Measurements from ENCODE around the gene AGT. TPM values are rescaled to one million over a fixed set of nuclear protein-coding genes. Genes with fewer than 3 reads are reported as not detected.

Gene AGT
- polyA plus RNA-seq, 4 donors = 0.81 to 357 (median 2.7) TPM

DNA sequence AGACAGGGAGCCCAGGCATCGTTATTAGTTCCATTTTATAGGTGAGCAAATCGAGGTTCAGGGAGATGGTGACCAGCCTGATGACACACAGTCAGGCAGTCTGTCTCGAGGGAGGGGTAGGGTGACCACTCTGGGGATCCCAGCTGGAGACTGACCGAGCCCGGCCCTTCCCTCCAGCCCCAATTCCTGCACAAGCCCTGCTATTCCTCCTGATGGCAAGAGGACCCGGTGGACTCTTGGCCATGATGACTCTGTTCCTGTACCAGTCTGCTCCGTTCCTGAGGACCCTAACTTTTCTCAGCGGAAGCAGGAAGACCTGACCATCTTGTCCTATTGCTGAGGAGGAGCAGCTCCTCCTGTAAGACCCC lies 391 bp downstream of the AGT start:
- no peak for FAIRE-seq
- no peak for DNase-seq
- peaks cover 0 to 3% of the 10 kb centered on the region in 2 donors for H3K9me3 ChIP-seq (ENCODE audit: control insufficient read depth in 2 of 2, insufficient read depth in 1 of 2, low read depth in 1 of 2, low read length in 1 of 2)
- 76 to 81% (median 76%) methylated on average over 8 of the region's 8 CpGs for WGBS, 3 donors
- H3K27me3 ChIP-seq (ENCODE audit: control insufficient read depth in 3 of 3, insufficient read depth in 3 of 3, low read length in 3 of 3) = no peaks in the 10 kb centered on the region
- peak overlapping the region in 1 of 3 donors; percentile 49 for H3K4me3 ChIP-seq (ENCODE audit: low read depth in 1 of 3, low read length in 3 of 3)
- peak overlapping the region in 1 of 3 donors; percentile 84 for H3K27ac ChIP-seq (ENCODE audit: low read depth in 1 of 3, low read length in 2 of 3)
- H3K36me3 ChIP-seq (ENCODE audit: control insufficient read depth in 3 of 3, insufficient read depth in 2 of 3, low read depth in 1 of 3, low read length in 3 of 3) = peaks cover 0 to 27% (median 0%) of the 10 kb centered on the region in 3 donors
- H3K4me1 ChIP-seq (ENCODE audit: control insufficient read depth in 3 of 3, insufficient read depth in 2 of 3, low read depth in 1 of 3, low read length in 2 of 3) = peaks cover 0 to 40% (median 0%) of the 10 kb centered on the region in 3 donors

DNA sequence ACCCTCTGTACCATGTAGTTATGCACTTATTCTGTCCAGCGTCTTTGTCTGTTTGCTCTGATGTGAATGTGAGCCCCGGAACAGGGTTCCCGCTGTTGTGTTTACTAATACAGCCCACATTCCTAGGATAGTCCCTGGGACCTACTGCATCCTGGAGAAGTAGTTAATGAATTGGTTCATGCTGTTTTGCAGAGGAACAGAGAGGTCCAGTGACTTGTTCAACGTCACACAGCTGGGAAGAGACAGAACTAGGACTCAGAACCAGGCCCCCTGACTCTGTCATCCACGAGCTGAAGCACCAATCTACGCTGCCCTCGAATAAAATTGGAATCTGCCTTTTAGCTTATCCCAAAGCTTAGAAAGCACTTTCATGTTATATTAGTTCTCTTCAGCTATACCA lies 784 bp downstream of the AGT start:
- 81 to 86% (median 82%) methylated on average over 7 of the region's 7 CpGs for WGBS, 3 donors
- DNase-seq = no peak
- no peaks in the 10 kb centered on the region for H3K27me3 ChIP-seq (ENCODE audit: control insufficient read depth in 3 of 3, insufficient read depth in 3 of 3, low read length in 3 of 3)
- peak overlapping the region in 1 of 3 donors; percentile 84 for H3K27ac ChIP-seq (ENCODE audit: low read depth in 1 of 3, low read length in 2 of 3)
- H3K4me1 ChIP-seq (ENCODE audit: control insufficient read depth in 3 of 3, insufficient read depth in 2 of 3, low read depth in 1 of 3, low read length in 2 of 3) = peaks cover 0 to 42% (median 0%) of the 10 kb centered on the region in 3 donors
- peak overlapping the region in 1 of 3 donors; percentile 49 for H3K4me3 ChIP-seq (ENCODE audit: low read depth in 1 of 3, low read length in 3 of 3)
- H3K36me3 ChIP-seq (ENCODE audit: control insufficient read depth in 3 of 3, insufficient read depth in 2 of 3, low read depth in 1 of 3, low read length in 3 of 3) = peaks cover 0 to 28% (median 0%) of the 10 kb centered on the region in 3 donors
- H3K9me3 ChIP-seq (ENCODE audit: control insufficient read depth in 2 of 2, insufficient read depth in 1 of 2, low read depth in 1 of 2, low read length in 1 of 2) = peaks cover 0 to 3% of the 10 kb centered on the region in 2 donors
- no peak for FAIRE-seq

DNA sequence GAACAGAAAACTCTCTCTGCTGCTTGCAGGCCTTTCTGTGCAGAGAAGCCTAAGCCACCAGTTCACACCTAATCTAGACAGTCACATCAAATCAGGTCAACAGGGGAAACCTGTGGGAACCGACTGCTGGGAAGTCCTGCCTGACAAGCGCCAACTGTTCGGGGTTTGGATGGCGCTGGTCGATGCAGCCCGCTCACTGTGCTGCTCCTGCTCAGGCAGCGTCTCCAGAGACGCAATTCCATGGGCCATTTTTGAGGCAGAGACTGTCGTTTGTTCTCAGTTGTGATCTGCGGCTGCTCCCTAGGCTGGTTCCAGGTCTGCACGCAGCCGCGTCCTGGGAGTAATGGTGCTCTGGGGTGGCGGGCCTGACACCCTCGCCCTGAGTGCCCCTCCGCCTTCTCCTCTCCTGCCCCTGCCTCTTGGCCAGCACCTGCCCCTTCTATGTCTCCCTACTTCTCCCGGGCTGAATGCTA lies 1.4 kb downstream of the AGT start:
- H3K36me3 ChIP-seq (ENCODE audit: control insufficient read depth in 3 of 3, insufficient read depth in 2 of 3, low read depth in 1 of 3, low read length in 3 of 3) = peaks cover 0 to 34% (median 0%) of the 10 kb centered on the region in 3 donors
- 93 to 95% (median 94%) methylated on average over 17 of the region's 17 CpGs for WGBS, 3 donors
- no peak for FAIRE-seq
- peaks cover 0 to 2% (median 0%) of the 10 kb centered on the region in 3 donors for H3K27me3 ChIP-seq (ENCODE audit: control insufficient read depth in 3 of 3, insufficient read depth in 3 of 3, low read length in 3 of 3)
- H3K9me3 ChIP-seq (ENCODE audit: control insufficient read depth in 2 of 2, insufficient read depth in 1 of 2, low read depth in 1 of 2, low read length in 1 of 2) = peaks cover 0 to 3% of the 10 kb centered on the region in 2 donors
- no peak overlapping the region for H3K27ac ChIP-seq (ENCODE audit: low read depth in 1 of 3, low read length in 2 of 3)
- DNase-seq = no peak
- no peak overlapping the region for H3K4me3 ChIP-seq (ENCODE audit: low read depth in 1 of 3, low read length in 3 of 3)
- peaks cover 0 to 48% (median 0%) of the 10 kb centered on the region in 3 donors for H3K4me1 ChIP-seq (ENCODE audit: control insufficient read depth in 3 of 3, insufficient read depth in 2 of 3, low read depth in 1 of 3, low read length in 2 of 3)

DNA sequence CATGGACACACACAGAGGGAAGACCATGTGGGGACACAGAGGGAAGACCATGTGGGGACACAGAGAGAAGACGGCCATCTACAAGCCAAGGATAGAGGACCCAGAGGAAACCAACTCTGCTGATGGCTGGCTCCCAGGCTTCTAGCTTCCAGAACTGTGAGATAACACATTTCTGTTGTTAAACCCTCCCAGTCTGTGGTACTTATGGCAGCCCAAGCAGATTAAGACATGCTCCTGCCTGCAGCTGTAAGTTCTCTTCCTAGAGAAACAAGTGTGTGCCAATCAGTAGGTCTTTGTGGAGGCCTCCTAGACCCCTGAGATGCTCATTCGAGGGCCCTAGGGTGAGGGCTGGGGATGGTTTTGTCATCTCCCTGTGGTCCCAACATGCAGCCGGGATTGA lies 2.7 kb downstream of the AGT start:
- peaks cover 0 to 3% of the 10 kb centered on the region in 2 donors for H3K9me3 ChIP-seq (ENCODE audit: control insufficient read depth in 2 of 2, insufficient read depth in 1 of 2, low read depth in 1 of 2, low read length in 1 of 2)
- peaks cover 0 to 2% (median 0%) of the 10 kb centered on the region in 3 donors for H3K27me3 ChIP-seq (ENCODE audit: control insufficient read depth in 3 of 3, insufficient read depth in 3 of 3, low read length in 3 of 3)
- 81 to 95% (median 87%) methylated on average over 3 of the region's 3 CpGs for WGBS, 3 donors
- no peak for FAIRE-seq
- no peak overlapping the region for H3K4me3 ChIP-seq (ENCODE audit: low read depth in 1 of 3, low read length in 3 of 3)
- no peak for DNase-seq
- H3K27ac ChIP-seq (ENCODE audit: low read depth in 1 of 3, low read length in 2 of 3) = no peak overlapping the region
- H3K36me3 ChIP-seq (ENCODE audit: control insufficient read depth in 3 of 3, insufficient read depth in 2 of 3, low read depth in 1 of 3, low read length in 3 of 3) = peaks cover 0 to 45% (median 0%) of the 10 kb centered on the region in 3 donors
- H3K4me1 ChIP-seq (ENCODE audit: control insufficient read depth in 3 of 3, insufficient read depth in 2 of 3, low read depth in 1 of 3, low read length in 2 of 3) = peaks cover 0 to 55% (median 0%) of the 10 kb centered on the region in 3 donors

DNA sequence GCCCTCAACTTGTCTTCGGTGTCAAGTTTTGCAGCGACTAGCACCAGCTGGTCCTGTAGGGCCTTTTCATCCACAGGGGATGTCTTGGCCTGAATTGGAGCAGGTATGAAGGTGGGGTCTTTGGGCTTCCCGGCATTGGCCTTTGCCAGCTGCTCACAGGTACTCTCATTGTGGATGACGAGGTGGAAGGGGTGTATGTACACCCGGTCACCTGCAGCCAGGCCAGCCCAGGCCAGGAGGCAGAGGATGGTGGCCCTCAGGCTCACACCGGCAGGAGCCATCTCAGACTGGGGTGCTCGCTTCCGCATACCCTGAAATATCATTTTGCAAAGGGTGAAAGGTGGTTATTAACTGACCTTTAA lies 3.4 kb downstream of the AGT start:
- Histone ChIP-seq H3K4me1 (ENCODE audit: control insufficient read depth in 3 of 3, insufficient read depth in 2 of 3, low read depth in 1 of 3, low read length in 2 of 3) (peaks cover 0 to 55% (median 0%) of the 10 kb centered on the region in 3 donors), H3K27ac (ENCODE audit: low read depth in 1 of 3, low read length in 2 of 3) (no peak overlapping the region), H3K27me3 (ENCODE audit: control insufficient read depth in 3 of 3, insufficient read depth in 3 of 3, low read length in 3 of 3) (peaks cover 0 to 2% (median 0%) of the 10 kb centered on the region in 3 donors), H3K4me3 (ENCODE audit: low read depth in 1 of 3, low read length in 3 of 3) (no peak overlapping the region), H3K9me3 (ENCODE audit: control insufficient read depth in 2 of 2, insufficient read depth in 1 of 2, low read depth in 1 of 2, low read length in 1 of 2) (no peaks in the 10 kb centered on the region), H3K36me3 (ENCODE audit: control insufficient read depth in 3 of 3, insufficient read depth in 2 of 3, low read depth in 1 of 3, low read length in 3 of 3) (peaks cover 0 to 52% (median 0%) of the 10 kb centered on the region in 3 donors)
- WGBS, 3 donors = 91 to 94% (median 93%) methylated on average over 8 of the region's 8 CpGs
- FAIRE-seq (no peak), DNase-seq (no peak)

DNA sequence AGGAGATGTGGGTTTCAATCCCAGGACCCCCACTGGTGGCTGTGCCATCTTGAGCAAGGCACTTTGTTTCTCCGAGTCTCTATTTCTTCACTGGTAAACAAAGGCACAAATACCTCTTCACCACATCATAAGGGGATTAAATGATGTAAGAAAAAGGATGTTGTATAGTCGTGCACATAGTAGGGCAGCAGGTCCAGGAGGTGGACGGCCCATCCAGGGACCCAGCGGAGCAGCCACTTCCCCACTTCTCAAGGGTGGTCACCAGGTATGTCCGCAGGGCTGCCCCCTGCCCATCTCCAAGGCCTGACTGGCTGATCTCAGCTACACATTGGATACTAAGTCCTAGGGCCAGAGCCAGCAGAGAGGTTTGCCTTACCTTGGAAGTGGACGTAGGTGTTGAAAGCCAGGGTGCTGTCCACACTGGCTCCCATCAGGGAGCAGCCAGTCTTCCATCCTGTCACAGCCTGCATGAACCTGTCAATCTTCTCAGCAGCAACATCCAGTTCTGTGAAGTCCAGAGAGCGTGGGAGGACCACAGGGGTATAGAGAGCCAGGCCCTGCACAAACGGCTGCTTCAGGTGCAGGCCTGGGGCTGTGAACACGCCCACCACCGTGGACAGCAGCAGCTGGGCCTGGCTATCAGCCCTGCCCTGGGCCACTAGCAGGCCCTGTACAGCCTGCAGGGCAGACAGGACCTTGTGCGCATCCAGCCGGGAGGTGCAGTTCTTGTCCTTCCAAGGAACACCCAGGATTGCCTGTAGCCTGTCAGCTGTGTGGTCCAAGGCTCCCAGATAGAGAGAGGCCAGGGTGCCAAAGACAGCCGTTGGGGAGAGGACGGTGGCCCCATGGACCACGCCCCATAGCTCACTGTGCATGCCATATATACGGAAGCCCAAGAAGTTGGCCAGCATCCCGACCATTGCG lies 4.0 kb downstream of the AGT start:
- no peak for FAIRE-seq

DNA sequence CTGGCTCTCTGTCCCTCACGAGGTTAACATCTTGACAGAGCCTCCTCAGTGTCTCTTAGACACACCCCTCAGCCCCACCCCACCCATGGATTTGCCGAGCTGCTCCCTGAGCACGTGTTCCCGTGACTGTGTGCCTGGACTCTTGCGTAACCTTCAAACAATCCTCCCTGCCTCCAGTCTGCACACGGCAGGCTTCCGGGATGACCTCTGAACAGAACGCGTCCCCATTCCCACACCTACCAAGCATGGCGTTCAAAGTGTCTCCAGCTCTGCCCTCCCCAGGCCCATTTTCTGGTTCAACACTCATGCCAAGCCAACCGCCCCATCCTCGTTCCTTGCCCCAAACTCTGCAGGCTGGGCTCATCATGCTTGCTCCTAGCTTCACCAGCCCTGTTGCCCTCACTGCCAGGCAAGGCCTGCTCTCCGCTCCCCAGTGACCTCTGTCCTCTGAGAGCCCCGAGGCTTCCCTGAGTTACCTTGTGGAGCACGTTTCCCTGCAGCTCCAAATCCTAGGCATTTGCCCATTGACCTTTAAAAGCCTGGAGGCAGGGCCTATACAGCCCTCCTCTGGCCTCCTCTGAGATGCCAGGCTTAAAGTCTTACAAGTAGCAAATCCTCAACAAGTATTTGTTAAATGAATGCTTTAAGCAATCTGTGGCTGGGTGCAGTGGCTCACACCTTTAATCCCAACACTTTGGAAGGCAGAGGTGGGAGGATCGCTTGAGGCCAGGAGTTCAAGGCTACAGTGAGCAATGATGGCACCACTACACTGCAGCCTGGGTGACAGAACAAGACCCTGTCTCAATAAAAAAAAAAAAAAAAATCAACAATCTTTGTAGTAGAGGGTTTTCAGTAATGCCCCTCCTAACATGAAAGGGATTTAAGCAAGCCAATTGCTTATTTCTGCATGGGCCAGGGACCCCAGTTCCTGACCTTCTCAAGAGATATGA lies 5.0 kb downstream of the AGT start:
- DNase-seq = peak; percentile 97 to 98
- 24 to 60% (median 49%) methylated on average over 16 of the region's 16 CpGs for WGBS, 3 donors
- peak overlapping the region; percentile 56 to 84 (median 82) for H3K27ac ChIP-seq (ENCODE audit: low read depth in 1 of 3, low read length in 2 of 3)
- peaks cover 0 to 2% (median 0%) of the 10 kb centered on the region in 3 donors for H3K27me3 ChIP-seq (ENCODE audit: control insufficient read depth in 3 of 3, insufficient read depth in 3 of 3, low read length in 3 of 3)
- H3K9me3 ChIP-seq (ENCODE audit: control insufficient read depth in 2 of 2, insufficient read depth in 1 of 2, low read depth in 1 of 2, low read length in 1 of 2) = no peaks in the 10 kb centered on the region
- no peak for FAIRE-seq
- peaks cover 0 to 44% (median 0%) of the 10 kb centered on the region in 3 donors for H3K4me1 ChIP-seq (ENCODE audit: control insufficient read depth in 3 of 3, insufficient read depth in 2 of 3, low read depth in 1 of 3, low read length in 2 of 3)
- H3K4me3 ChIP-seq (ENCODE audit: low read depth in 1 of 3, low read length in 3 of 3) = no peak overlapping the region
- H3K36me3 ChIP-seq (ENCODE audit: control insufficient read depth in 3 of 3, insufficient read depth in 2 of 3, low read depth in 1 of 3, low read length in 3 of 3) = peaks cover 0 to 64% (median 0%) of the 10 kb centered on the region in 3 donors

More for the DNA sequence above, 4.0 kb downstream of the AGT start:
- H3K4me1 ChIP-seq (ENCODE audit: control insufficient read depth in 3 of 3, insufficient read depth in 2 of 3, low read depth in 1 of 3, low read length in 2 of 3) = peaks cover 0 to 52% (median 0%) of the 10 kb centered on the region in 3 donors
- H3K9me3 ChIP-seq (ENCODE audit: control insufficient read depth in 2 of 2, insufficient read depth in 1 of 2, low read depth in 1 of 2, low read length in 1 of 2) = no peaks in the 10 kb centered on the region
- 82 to 84% (median 83%) methylated on average over 17 to 18 of the region's 18 CpGs for WGBS, 3 donors
- H3K4me3 ChIP-seq (ENCODE audit: low read depth in 1 of 3, low read length in 3 of 3) = no peak overlapping the region
- peak overlapping the region in 1 of 3 donors; percentile 82 for H3K27ac ChIP-seq (ENCODE audit: low read depth in 1 of 3, low read length in 2 of 3)
- H3K36me3 ChIP-seq (ENCODE audit: control insufficient read depth in 3 of 3, insufficient read depth in 2 of 3, low read depth in 1 of 3, low read length in 3 of 3) = peaks cover 0 to 59% (median 0%) of the 10 kb centered on the region in 3 donors
- DNase-seq = no peak
- H3K27me3 ChIP-seq (ENCODE audit: control insufficient read depth in 3 of 3, insufficient read depth in 3 of 3, low read length in 3 of 3) = peaks cover 0 to 2% (median 0%) of the 10 kb centered on the region in 3 donors
